Measurements from ENCODE around the gene ACTC1. TPM values are rescaled to one million over a fixed set of nuclear protein-coding genes. Genes with fewer than 3 reads are reported as not detected.

ACTC1 gene
- total and polyA plus RNA-seq, 10 of the 15 experiments (the other 5 are each of a cell fraction or from before 2014, with no cell fraction given) = 1.6 TPM; not detected in 9

DNA sequence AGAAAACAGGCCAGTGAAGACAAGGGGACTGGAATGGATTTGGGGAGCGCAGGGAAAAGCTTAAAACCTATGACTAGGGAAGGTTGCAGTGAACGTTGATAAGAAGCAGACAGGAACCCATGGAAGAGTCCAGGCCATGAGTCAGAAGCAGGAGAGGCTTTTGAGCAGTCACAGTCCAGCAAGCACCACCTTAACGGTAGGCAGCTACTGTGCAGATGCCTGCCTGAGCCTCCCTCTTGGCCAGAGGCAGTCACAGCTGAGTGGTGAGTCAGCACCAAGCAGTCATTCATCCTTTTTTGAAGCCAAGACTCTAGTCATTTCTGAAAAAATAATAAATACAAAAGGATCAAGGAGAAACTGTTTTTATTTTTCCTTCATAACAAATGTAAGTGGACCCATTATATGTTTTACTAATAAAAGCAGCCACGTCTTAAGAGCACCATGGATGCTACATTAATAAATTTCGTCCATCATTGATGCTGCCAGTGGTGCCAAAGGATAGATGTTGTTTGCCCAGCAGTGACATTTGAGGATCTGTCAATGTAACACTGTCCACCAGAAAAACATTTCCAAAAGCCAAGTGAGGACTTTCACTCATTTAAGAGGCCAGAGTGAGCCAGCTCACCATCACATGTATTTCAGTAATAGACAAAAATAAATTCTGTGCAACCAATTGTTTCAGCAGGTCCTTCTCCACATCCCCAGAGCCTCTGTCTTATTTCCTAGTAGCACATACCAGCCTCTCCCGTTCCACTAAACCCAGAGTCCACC, 42.1 kb upstream of the ACTC1 start:
- H3K79me2 ChIP-seq (ENCODE audit: control insufficient read depth, insufficient read depth, low read length) = no peaks in the 10 kb centered on the region
- SMC1A ChIA-PET (ENCODE audit: uncharacterized antibody, unreplicated experiment) = no interaction called here
- H3K4me1 ChIP-seq (ENCODE audit: control insufficient read depth, insufficient read depth, low read length) = no peaks in the 10 kb centered on the region
- POLR2A ChIA-PET = no interaction called here
- H3K36me3 ChIP-seq (ENCODE audit: control insufficient read depth in 2 of 2, insufficient read depth in 2 of 2, low read length in 1 of 2) = no peaks in the 10 kb centered on the region
- RAD21 ChIA-PET (ENCODE audit: unreplicated experiment) = no interaction called here
- no TSS peak for BruUV-seq (replicated peaks)
- H2AFZ ChIP-seq (ENCODE audit: control insufficient read depth, low read depth, low read length) = no peak overlapping the region
- H4K20me1 ChIP-seq (ENCODE audit: control insufficient read depth, insufficient read depth) = no peaks in the 10 kb centered on the region
- no peak overlapping the region for H3K4me3 ChIP-seq
- 11% methylated on average over 6 of the region's 6 CpGs for WGBS (ENCODE audit: insufficient coverage, insufficient replicate concordance, low lambda C conversion rate, missing lambda C conversion rate)
- no peak overlapping the region for H3K4me2 ChIP-seq (ENCODE audit: control insufficient read depth, insufficient read depth)
- no peak overlapping the region for H3K27ac ChIP-seq (ENCODE audit: control insufficient read depth, insufficient read depth)
- FAIRE-seq (no peak), ATAC-seq (no peak), DNase-seq (ENCODE audit: low read depth, low spot score) (no peak)
- TF ChIP-seq DPF2 (IDR thresholded peaks at IDR 0.05) (no peak), FOS (IDR thresholded peaks at IDR 0.05; ENCODE audit: borderline replicate concordance, extremely low read depth, insufficient read length) (no peak), ASH2L (IDR thresholded peaks at IDR 0.05; ENCODE audit: borderline replicate concordance, low read depth) (no peak), STAT3 (IDR thresholded peaks at IDR 0.05; ENCODE audit: low read depth, low read length) (no peak), ZZZ3 (IDR thresholded peaks at IDR 0.05; ENCODE audit: control insufficient read depth, insufficient read length, low read depth) (no peak)
- no peaks in the 10 kb centered on the region for H3K27me3 ChIP-seq (replicated peaks in 1 of 2; ENCODE audit: control insufficient read depth in 2 of 2, insufficient read depth in 2 of 2, low read length in 1 of 2)
- in situ Hi-C loops (cut with MboI) = no loop called here
- no peaks in the 10 kb centered on the region for H3K9me3 ChIP-seq (replicated peaks; ENCODE audit: control insufficient read depth, insufficient read depth, low read length)
- CTCF ChIA-PET = no interaction called here
- no peak overlapping the region for H3K9ac ChIP-seq (ENCODE audit: control insufficient read depth, insufficient read depth, low read length)
- intact Hi-C loops (cut with micrococcal nuclease; ENCODE audit: unreplicated experiment) = no loop called here

DNA sequence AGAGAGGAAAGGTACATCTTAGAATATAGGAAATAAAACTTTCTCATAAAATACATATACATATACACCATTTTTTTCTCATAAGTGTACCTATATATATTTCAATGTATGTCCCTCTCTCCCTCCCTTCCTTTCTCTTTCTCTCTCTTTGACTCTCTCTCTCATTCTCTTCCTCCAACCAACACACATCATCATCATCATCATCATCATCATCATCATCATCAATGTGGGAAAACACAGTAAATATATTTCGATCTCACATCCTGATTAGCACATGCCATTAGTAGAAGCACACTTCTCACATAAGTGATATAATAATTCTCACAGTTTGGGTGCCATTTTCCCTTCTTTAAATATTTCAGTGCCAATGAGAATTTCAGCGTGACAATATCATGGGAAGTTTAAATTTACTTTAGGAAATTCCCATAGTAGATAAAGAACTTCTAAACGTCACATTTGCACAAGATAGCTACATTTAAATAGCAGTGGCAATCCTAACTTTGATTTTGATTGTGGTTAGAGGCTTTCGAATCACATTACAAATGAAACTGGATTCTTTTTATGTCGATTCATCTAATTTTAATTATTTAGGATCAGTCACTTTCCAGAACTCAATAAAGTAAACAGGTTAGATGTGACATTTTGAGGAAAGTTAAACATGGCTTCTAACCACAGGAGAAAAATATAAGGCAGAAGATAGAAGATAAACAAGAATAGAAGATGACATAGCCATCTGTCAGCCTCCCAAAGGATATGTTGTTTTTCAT, 33.0 kb upstream of the ACTC1 start:
- Histone ChIP-seq H3K36me3 (ENCODE audit: control insufficient read depth in 2 of 2, insufficient read depth in 2 of 2, low read length in 1 of 2) (no peaks in the 10 kb centered on the region), H3K79me2 (ENCODE audit: control insufficient read depth, insufficient read depth, low read length) (no peaks in the 10 kb centered on the region), H3K27me3 (replicated peaks in 1 of 2; ENCODE audit: control insufficient read depth in 2 of 2, insufficient read depth in 2 of 2, low read length in 1 of 2) (peaks cover 0 to 3% of the 10 kb centered on the region in 2 experiments; a peak in 1 of 4 replicates), H3K27ac (ENCODE audit: control insufficient read depth, insufficient read depth) (no peak overlapping the region), H2AFZ (ENCODE audit: control insufficient read depth, low read depth, low read length) (no peak overlapping the region), H3K9me3 (replicated peaks; ENCODE audit: control insufficient read depth, insufficient read depth, low read length) (no peaks in the 10 kb centered on the region), H3K4me2 (ENCODE audit: control insufficient read depth, insufficient read depth) (no peak overlapping the region), H3K4me3 (no peak overlapping the region), H3K4me1 (ENCODE audit: control insufficient read depth, insufficient read depth, low read length) (no peaks in the 10 kb centered on the region), H3K9ac (ENCODE audit: control insufficient read depth, insufficient read depth, low read length) (no peak overlapping the region), H4K20me1 (ENCODE audit: control insufficient read depth, insufficient read depth) (no peaks in the 10 kb centered on the region)
- POLR2A ChIA-PET = no interaction called here
- WGBS (ENCODE audit: insufficient coverage, insufficient replicate concordance, low lambda C conversion rate, missing lambda C conversion rate) = 28% methylated on average over 5 of the region's 5 CpGs
- intact Hi-C loops (cut with micrococcal nuclease; ENCODE audit: unreplicated experiment) = no loop called here
- BruUV-seq (replicated peaks) = no TSS peak
- FAIRE-seq = no peak
- CTCF ChIA-PET = interaction anchor here (0.6 kb wide), 1 partner anchor 617 kb away, joined by 3 read pairs; no protein-coding TSS in a partner anchor
- RAD21 ChIA-PET (ENCODE audit: unreplicated experiment) = no interaction called here
- TF ChIP-seq, protein P1, sequence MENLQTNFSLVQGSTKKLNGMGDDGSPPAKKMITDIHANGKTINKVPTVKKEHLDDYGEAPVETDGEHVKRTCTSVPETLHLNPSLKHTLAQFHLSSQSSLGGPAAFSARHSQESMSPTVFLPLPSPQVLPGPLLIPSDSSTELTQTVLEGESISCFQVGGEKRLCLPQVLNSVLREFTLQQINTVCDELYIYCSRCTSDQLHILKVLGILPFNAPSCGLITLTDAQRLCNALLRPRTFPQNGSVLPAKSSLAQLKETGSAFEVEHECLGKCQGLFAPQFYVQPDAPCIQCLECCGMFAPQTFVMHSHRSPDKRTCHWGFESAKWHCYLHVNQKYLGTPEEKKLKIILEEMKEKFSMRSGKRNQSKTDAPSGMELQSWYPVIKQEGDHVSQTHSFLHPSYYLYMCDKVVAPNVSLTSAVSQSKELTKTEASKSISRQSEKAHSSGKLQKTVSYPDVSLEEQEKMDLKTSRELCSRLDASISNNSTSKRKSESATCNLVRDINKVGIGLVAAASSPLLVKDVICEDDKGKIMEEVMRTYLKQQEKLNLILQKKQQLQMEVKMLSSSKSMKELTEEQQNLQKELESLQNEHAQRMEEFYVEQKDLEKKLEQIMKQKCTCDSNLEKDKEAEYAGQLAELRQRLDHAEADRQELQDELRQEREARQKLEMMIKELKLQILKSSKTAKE (IDR thresholded peaks at IDR 0.05; ENCODE audit: low read depth, poor library complexity, severe bottlenecking) = no peak
- no peak for TF ChIP-seq ZNF274 (IDR thresholded peaks at IDR 0.05; ENCODE audit: insufficient read depth, insufficient read length)
- TF ChIP-seq SPI1 (IDR thresholded peaks at IDR 0.05; ENCODE audit: borderline replicate concordance, insufficient read depth, low read depth, low read length) = no peak
- TF ChIP-seq, protein P2, sequence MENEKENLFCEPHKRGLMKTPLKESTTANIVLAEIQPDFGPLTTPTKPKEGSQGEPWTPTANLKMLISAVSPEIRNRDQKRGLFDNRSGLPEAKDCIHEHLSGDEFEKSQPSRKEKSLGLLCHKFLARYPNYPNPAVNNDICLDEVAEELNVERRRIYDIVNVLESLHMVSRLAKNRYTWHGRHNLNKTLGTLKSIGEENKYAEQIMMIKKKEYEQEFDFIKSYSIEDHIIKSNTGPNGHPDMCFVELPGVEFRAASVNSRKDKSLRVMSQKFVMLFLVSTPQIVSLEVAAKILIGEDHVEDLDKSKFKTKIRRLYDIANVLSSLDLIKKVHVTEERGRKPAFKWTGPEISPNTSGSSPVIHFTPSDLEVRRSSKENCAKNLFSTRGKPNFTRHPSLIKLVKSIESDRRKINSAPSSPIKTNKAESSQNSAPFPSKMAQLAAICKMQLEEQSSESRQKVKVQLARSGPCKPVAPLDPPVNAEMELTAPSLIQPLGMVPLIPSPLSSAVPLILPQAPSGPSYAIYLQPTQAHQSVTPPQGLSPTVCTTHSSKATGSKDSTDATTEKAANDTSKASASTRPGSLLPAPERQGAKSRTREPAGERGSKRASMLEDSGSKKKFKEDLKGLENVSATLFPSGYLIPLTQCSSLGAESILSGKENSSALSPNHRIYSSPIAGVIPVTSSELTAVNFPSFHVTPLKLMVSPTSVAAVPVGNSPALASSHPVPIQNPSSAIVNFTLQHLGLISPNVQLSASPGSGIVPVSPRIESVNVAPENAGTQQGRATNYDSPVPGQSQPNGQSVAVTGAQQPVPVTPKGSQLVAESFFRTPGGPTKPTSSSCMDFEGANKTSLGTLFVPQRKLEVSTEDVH (IDR thresholded peaks at IDR 0.05; ENCODE audit: low read depth, partially characterized antibody) = no peak
- no peak for TF ChIP-seq SMARCA5 (IDR thresholded peaks at IDR 0.05)
- SMC1A ChIA-PET (ENCODE audit: uncharacterized antibody, unreplicated experiment) = no interaction called here
- ATAC-seq = no peak
- no peak for DNase-seq (ENCODE audit: low read depth, low spot score)
- in situ Hi-C loops (cut with MboI) = no loop called here

Measured in GM12878 (cell line).